MM.1S (cell line): Measurements from ENCODE around the gene MAN2A2.

Experiments
- CTCF ChIP-seq: fragments of 300-600 bp; sonication (generic); IDR thresholded peaks from 2 replicates; pipeline ENCODE4 v1.5.1; 2016; ENCODE audit warnings: antibody characterized with exemption, low read length, mixed read lengths
- EZH2 ChIP-seq: fragments of 300-600 bp; sonication (generic); optimal IDR thresholded peaks from 2 replicates; pipeline ENCODE3; 2017; ENCODE audit warnings: low read depth, mild to moderate bottlenecking, antibody characterized with exemption, low read length, mixed read lengths

GRCh38 chr15:90941038-90941437, 37.9 kb downstream of the MAN2A2 start:
- TF ChIP-seq EZH2 (no peak), CTCF (no peak)
